Measurements from ENCODE around the gene NLGN1. TPM values are rescaled to one million over a fixed set of nuclear protein-coding genes. Genes with fewer than 3 reads are reported as not detected.

Gene NLGN1
- total RNA-seq, 1 donor from 2014 or later: 50.2 TPM

DNA sequence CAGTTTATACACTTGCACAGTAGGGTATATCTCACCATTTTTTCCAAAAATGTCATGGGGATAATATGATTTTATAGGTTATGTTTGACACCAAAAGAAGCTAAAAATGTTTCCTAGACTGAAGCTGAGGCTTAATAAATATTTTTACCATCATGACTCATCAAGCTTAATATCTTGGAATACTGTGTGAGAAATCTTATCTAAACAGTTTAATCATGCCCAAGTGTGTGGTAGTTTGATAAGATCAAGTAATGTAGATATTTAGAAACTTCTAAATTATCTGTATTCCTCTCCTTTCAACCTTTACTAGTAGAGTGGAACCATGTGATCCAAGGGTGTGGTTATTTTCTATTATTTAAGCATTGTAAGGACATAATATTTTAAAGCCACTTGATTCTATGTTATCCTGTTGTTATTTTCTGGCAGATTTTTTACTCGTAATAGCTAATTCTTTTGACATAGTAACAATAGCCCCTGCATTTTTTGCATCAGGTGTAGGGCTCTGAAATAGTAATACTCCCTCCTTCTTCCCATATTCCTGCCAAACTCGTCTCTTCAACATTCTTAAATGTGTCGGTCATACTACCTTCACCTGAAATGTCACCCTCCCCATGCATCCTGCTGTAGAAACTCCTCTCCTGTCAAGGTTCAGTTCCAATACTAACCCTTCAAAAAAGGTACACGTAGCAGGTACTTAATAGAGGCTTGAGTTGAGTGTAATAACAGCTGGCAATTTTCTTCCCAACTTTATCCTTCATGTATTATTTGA is 729.6 kb downstream of the NLGN1 start:
- H3K9me3 Mint-ChIP-seq (ENCODE audit: unreplicated experiment): peaks cover 2% of the 10 kb centered on the region
- no peaks in the 10 kb centered on the region for H3K4me1 Mint-ChIP-seq (ENCODE audit: low read depth, unreplicated experiment)
- no peaks in the 10 kb centered on the region for H3K27me3 Mint-ChIP-seq (ENCODE audit: unreplicated experiment)
- no peaks in the 10 kb centered on the region for H3K36me3 Mint-ChIP-seq (ENCODE audit: unreplicated experiment)
- no peak for DNase-seq
- no peak overlapping the region for H3K4me3 Mint-ChIP-seq (ENCODE audit: unreplicated experiment)
- TF ChIP-seq, protein P1, sequence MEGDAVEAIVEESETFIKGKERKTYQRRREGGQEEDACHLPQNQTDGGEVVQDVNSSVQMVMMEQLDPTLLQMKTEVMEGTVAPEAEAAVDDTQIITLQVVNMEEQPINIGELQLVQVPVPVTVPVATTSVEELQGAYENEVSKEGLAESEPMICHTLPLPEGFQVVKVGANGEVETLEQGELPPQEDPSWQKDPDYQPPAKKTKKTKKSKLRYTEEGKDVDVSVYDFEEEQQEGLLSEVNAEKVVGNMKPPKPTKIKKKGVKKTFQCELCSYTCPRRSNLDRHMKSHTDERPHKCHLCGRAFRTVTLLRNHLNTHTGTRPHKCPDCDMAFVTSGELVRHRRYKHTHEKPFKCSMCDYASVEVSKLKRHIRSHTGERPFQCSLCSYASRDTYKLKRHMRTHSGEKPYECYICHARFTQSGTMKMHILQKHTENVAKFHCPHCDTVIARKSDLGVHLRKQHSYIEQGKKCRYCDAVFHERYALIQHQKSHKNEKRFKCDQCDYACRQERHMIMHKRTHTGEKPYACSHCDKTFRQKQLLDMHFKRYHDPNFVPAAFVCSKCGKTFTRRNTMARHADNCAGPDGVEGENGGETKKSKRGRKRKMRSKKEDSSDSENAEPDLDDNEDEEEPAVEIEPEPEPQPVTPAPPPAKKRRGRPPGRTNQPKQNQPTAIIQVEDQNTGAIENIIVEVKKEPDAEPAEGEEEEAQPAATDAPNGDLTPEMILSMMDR (IDR thresholded peaks at IDR 0.05; ENCODE audit: partially characterized antibody, unreplicated experiment): no peak
- H3K27ac Mint-ChIP-seq (ENCODE audit: unreplicated experiment): no peak overlapping the region

DNA sequence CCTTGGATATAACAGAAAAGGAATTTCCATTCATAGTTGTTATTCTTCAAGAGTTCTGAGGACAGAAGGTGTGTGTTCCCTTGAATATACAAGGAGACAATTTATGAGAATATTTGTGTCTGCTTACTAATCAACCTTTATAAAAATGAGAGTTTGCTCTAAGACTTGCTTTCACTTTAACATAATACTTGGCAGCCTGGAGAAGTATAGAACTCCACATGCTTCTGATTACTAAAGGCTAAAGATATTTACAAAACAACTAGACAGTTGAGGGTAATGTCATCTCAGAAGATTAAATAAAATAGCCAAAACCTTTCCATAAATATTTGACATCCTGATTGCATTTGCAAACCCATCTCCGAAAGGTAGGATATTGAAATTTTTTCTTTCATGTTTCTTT is 734.5 kb downstream of the NLGN1 start:
- H3K36me3 Mint-ChIP-seq (ENCODE audit: unreplicated experiment): no peaks in the 10 kb centered on the region
- H3K27ac Mint-ChIP-seq (ENCODE audit: unreplicated experiment): no peak overlapping the region
- H3K4me1 Mint-ChIP-seq (ENCODE audit: low read depth, unreplicated experiment): no peaks in the 10 kb centered on the region
- DNase-seq: no peak
- H3K9me3 Mint-ChIP-seq (ENCODE audit: unreplicated experiment): no peaks in the 10 kb centered on the region
- no peaks in the 10 kb centered on the region for H3K27me3 Mint-ChIP-seq (ENCODE audit: unreplicated experiment)
- TF ChIP-seq, protein P1 (IDR thresholded peaks at IDR 0.05; ENCODE audit: partially characterized antibody, unreplicated experiment): no peak
- no peak overlapping the region for H3K4me3 Mint-ChIP-seq (ENCODE audit: unreplicated experiment)

DNA sequence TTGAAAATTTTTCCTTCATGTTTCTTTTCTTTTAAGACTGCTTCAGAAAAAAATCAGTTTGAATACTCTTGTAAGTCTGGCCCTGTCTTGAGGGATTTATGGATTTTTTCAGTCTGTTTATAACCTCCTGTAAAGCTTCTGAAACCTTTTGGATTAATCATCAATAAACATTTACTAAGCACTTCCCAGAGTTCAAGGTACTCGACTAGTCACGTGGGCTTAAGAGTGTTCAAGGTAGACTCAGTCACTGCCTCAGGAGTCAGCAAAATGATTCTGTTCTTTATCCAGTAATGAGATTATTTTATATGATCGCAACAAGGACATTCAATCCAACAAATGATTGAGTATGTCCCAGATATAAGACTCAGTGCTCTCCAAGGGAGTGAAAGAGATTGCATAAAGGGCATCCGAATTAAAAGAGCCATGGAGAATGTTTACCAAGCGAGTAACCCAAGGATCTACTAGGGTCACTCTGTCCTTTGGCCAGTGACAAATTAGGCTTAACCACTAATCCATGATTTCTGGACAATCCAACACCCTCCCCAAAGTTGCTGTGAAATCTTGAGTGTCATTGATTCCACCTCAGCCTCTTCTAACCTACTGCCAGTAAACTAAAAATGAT is 735.0 kb downstream of the NLGN1 start:
- Mint-ChIP-seq H3K36me3 (ENCODE audit: unreplicated experiment) (no peaks in the 10 kb centered on the region), H3K4me3 (ENCODE audit: unreplicated experiment) (no peak overlapping the region), H3K4me1 (ENCODE audit: low read depth, unreplicated experiment) (no peaks in the 10 kb centered on the region), H3K27ac (ENCODE audit: unreplicated experiment) (no peak overlapping the region), H3K27me3 (ENCODE audit: unreplicated experiment) (no peaks in the 10 kb centered on the region), H3K9me3 (ENCODE audit: unreplicated experiment) (no peaks in the 10 kb centered on the region)
- TF ChIP-seq, protein P1 (IDR thresholded peaks at IDR 0.05; ENCODE audit: partially characterized antibody, unreplicated experiment): no peak
- DNase-seq: no peak

DNA sequence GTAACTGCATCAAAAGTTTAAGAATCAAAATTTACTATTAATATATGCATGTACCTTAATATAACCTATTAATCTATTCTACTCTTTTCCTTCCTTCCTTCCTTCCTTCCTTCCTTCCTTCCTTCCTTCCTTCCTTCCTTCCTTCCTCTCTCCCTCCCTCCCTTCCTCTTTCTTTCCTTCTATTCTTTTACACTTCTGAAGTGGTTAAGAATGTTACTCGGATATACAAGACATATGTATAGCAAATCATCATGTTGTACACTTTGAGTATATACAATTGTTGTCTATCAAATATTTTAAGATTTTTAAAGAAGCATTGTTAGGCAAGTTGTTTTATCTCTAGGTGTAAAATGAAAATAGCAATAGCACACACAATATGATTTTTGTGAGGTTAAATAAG is 748.5 kb downstream of the NLGN1 start:
- no peaks in the 10 kb centered on the region for H3K9me3 Mint-ChIP-seq (ENCODE audit: unreplicated experiment)
- no peak for DNase-seq
- H3K4me1 Mint-ChIP-seq (ENCODE audit: low read depth, unreplicated experiment): no peaks in the 10 kb centered on the region
- H3K36me3 Mint-ChIP-seq (ENCODE audit: unreplicated experiment): no peaks in the 10 kb centered on the region
- H3K27me3 Mint-ChIP-seq (ENCODE audit: unreplicated experiment): no peaks in the 10 kb centered on the region
- TF ChIP-seq, protein P1 (IDR thresholded peaks at IDR 0.05; ENCODE audit: partially characterized antibody, unreplicated experiment): no peak
- no peak overlapping the region for H3K27ac Mint-ChIP-seq (ENCODE audit: unreplicated experiment)
- H3K4me3 Mint-ChIP-seq (ENCODE audit: unreplicated experiment): no peak overlapping the region

DNA sequence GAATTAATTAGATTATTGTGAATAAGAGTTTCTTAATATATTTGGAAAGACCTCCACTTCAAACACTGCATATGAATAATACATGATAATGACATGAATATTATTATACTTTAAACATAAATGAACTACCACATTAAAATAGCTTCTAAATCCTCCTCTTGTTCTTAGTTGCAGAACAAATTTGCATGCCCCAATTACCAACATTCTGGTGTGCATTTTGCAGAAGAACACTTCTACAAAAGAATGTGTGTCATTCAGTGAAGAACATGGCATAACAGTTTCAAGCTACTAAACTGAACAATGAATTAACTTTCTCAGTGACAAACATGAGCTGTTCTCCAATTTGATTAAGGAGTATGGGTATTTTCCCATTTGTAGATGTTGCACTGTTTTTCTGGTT is 750.3 kb downstream of the NLGN1 start:
- TF ChIP-seq, protein P1 (IDR thresholded peaks at IDR 0.05; ENCODE audit: partially characterized antibody, unreplicated experiment): no peak
- no peak for DNase-seq
- Mint-ChIP-seq H3K27ac (ENCODE audit: unreplicated experiment) (no peak overlapping the region), H3K4me1 (ENCODE audit: low read depth, unreplicated experiment) (no peaks in the 10 kb centered on the region), H3K4me3 (ENCODE audit: unreplicated experiment) (no peak overlapping the region), H3K27me3 (ENCODE audit: unreplicated experiment) (no peaks in the 10 kb centered on the region), H3K9me3 (ENCODE audit: unreplicated experiment) (no peaks in the 10 kb centered on the region), H3K36me3 (ENCODE audit: unreplicated experiment) (no peaks in the 10 kb centered on the region)
